Nephron progenitor cell (in vitro differentiated cells): ENCODE measurements around the gene ADGRA1.
"Not testable (repeated sequence)": the region's sequence is repeated elsewhere in the genome, so short reads cannot be mapped to it uniquely, and the experiment has no call there.

Source experiments
- DNase-seq: peaks from one replicate; pipeline ENCODE4 v3.0.0; 2021
- H3K27ac Mint-ChIP-seq: 2 replicates; pipeline ENCODE4 v1.8.0; 2021; ENCODE audit warnings: mild to moderate bottlenecking, moderate library complexity, mixed read lengths
- H3K27me3 Mint-ChIP-seq: 2 replicates; pipeline ENCODE4 v1.8.0; 2021; ENCODE audit warnings: mild to moderate bottlenecking, low read depth, mixed read lengths; ENCODE audit not compliant: poor library complexity
- H3K36me3 Mint-ChIP-seq: 2 replicates; pipeline ENCODE4 v1.8.0; 2021; ENCODE audit warnings: low read depth, mixed read lengths
- H3K4me1 Mint-ChIP-seq: 2 replicates; pipeline ENCODE4 v1.8.0; 2021; ENCODE audit warnings: mixed read lengths
- H3K4me3 Mint-ChIP-seq: 2 replicates; pipeline ENCODE4 v1.8.0; 2021; ENCODE audit warnings: mild to moderate bottlenecking, moderate library complexity, mixed read lengths
- H3K9me3 Mint-ChIP-seq: 2 replicates; pipeline ENCODE4 v1.8.0; 2021; ENCODE audit warnings: mild to moderate bottlenecking, moderate library complexity, mixed read lengths
- TF ChIP-seq, protein P1 (sequence below): fragments of 200-600 bp; sonication (generic); IDR thresholded peaks from 2 replicates; pipeline ENCODE4 v1.5.0; 2021; ENCODE audit warnings: antibody characterized with exemption

ADGRA1 gene

DNA sequence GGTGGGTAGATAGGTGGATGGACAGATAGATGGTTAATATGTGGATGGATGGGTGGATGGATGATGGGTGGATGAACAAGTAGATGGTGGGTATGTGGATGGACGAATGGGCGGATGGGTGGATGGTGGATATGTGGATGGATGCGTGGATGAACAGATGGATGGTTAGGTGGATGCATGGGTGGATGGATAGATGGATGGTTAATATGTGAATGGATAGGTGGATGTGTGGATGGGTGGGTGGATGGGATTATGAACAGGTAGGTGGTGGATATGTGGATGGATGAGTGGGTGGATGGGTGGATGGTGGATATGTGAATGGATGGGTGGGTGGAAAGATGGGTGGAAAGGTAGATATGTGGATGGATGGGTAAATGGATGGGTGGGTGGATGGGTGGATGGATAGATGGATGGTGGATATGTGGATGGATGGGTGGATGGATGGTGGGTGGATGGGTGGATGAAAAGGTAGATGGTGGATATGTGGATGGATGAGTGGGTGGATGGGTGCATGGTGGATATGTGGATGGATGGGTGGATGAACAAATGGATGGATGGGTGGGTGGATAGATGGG, 87.1 kb downstream of the ADGRA1 start:
- no peak overlapping the region for H3K27ac Mint-ChIP-seq
- H3K4me3 Mint-ChIP-seq, result no peak overlapping the region
- H3K4me1 Mint-ChIP-seq, result peaks cover 16% of the 10 kb centered on the region
- no peak for DNase-seq
- peaks cover 10% of the 10 kb centered on the region for H3K27me3 Mint-ChIP-seq
- TF ChIP-seq, protein P1, sequence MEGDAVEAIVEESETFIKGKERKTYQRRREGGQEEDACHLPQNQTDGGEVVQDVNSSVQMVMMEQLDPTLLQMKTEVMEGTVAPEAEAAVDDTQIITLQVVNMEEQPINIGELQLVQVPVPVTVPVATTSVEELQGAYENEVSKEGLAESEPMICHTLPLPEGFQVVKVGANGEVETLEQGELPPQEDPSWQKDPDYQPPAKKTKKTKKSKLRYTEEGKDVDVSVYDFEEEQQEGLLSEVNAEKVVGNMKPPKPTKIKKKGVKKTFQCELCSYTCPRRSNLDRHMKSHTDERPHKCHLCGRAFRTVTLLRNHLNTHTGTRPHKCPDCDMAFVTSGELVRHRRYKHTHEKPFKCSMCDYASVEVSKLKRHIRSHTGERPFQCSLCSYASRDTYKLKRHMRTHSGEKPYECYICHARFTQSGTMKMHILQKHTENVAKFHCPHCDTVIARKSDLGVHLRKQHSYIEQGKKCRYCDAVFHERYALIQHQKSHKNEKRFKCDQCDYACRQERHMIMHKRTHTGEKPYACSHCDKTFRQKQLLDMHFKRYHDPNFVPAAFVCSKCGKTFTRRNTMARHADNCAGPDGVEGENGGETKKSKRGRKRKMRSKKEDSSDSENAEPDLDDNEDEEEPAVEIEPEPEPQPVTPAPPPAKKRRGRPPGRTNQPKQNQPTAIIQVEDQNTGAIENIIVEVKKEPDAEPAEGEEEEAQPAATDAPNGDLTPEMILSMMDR, result no peak
- peaks cover 32% of the 10 kb centered on the region for H3K36me3 Mint-ChIP-seq
- H3K9me3 Mint-ChIP-seq, result peaks cover 21% of the 10 kb centered on the region

DNA sequence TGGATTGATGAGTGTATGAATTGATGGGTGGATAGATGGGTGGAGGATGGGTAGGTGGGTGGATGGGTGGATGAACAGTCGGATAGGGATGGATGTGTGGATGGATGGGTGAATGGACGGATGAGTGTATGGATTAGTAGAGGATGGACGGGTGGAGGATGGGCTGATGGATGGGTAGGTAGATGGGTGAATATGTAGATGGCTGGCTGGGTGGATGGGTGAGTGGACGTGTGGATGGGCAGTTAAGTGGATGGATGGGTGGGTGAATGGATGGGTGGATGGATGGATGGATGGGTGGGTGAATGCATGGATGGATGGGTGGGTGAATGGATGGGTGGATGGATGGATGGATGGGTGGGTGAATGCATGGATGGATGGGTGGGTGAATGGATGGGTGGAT, 87.9 kb downstream of the ADGRA1 start:
- peaks cover 10% of the 10 kb centered on the region for H3K27me3 Mint-ChIP-seq
- not testable (repeated sequence) for H3K4me3 Mint-ChIP-seq, DNase-seq, H3K27ac Mint-ChIP-seq
- H3K9me3 Mint-ChIP-seq, result peaks cover 21% of the 10 kb centered on the region
- H3K36me3 Mint-ChIP-seq, result peaks cover 29% of the 10 kb centered on the region
- H3K4me1 Mint-ChIP-seq, result peaks cover 24% of the 10 kb centered on the region

DNA sequence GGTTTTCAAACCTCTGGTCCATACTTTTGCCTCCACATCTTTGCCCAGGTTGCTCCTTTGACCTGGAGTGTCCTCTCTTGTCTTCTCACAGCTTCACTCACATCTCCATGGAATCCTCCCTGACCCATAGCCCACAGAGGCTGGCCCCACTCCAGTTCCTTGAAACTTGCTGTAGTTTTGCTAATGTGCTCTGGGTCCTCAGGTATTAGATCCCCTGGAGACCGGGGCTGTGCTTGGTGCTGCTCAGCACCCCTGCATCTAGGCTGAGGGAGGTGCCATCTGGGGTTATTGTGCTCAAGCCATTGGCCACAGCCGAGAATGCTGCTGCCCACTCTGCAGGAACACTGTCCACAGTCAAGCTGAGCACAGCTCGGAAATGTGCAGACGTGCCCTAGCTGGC, 88.8 kb downstream of the ADGRA1 start:
- Mint-ChIP-seq H3K27ac (no peak overlapping the region), H3K4me1 (peaks cover 32% of the 10 kb centered on the region), H3K9me3 (peaks cover 21% of the 10 kb centered on the region), H3K4me3 (no peak overlapping the region), H3K27me3 (peaks cover 10% of the 10 kb centered on the region), H3K36me3 (peaks cover 29% of the 10 kb centered on the region)
- no peak for DNase-seq
- TF ChIP-seq, protein P1, result no peak

DNA sequence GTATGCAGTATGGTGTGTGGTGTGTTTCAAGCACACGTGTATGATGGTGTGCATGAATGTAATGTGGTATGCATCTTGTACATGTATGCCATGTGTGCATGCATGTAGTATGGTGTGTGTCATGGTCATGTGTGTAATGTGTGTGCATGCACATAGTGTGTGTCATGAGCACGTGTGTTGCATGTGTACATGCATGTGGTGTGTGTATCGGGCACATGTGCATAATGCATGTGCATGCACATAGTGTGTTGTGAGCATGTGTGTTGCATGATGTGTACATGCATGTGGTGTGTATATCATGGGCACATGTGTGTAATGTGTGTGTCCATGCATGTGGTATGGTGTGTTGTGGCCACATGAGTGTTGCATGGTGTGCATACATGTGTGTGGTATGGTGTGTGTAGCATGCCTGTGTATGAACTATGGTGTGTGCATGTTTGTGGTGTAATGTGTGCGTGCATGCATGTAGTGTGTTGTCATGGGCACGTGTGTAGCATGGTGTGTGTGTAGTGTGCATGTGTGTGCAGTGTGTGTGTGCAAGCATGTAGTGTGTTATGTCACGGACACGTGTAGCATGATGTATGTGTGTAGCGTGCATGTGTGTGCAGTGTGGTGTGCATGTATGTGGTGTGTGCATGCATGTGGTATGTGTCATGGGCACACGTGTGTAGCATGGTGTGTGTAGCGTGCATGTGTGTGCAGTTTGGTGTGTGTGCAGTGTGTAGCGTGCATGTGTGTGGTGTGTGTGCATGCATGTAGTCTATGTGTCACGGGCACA, 89.8 kb downstream of the ADGRA1 start:
- H3K27me3 Mint-ChIP-seq, result peaks cover 3% of the 10 kb centered on the region
- DNase-seq, result no peak

DNA sequence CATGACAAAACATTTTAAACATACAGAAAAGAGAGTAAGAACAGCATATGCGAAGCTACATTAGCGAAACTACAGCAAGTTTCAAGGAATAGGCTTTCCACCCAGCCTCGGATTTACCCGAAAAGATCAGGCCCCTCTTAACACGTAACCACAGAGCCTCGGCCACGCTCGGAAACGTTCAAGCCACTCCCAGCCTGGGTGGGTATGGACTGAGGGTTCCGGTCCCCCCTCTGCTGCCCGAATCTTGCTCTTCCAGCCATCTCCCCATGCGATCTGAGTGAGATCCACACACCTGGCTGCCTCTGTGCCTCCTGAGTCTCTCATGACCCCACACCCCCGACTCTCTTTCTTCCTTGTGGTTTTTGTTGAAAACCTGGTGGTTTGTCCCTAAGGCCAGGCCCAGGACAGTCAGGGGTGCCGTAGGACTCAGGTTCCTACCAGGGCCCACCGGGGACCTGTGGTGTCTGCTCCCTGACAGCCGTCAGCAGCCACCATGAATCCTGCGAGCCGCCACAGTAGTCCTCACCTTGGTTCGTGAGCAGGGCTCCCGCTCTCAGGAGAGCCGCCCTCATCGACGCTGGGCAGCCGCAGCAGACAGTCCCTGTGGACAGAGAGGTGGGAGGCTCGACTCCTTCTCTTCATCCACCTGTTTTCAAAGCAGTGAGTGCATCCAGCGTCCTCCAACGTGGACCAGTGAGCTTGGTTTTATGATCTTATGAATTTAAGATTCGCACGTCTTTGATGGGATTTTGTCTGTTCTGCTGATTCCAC, 90.8 kb downstream of the ADGRA1 start:
- no peak overlapping the region for H3K27ac Mint-ChIP-seq

More for the DNA sequence above, 89.8 kb downstream of the ADGRA1 start:
- Mint-ChIP-seq H3K9me3 (peaks cover 21% of the 10 kb centered on the region), H3K27ac (no peak overlapping the region), H3K4me1 (peaks cover 42% of the 10 kb centered on the region), H3K36me3 (peaks cover 22% of the 10 kb centered on the region), H3K4me3 (no peak overlapping the region)
- TF ChIP-seq, protein P1, result no peak

DNA sequence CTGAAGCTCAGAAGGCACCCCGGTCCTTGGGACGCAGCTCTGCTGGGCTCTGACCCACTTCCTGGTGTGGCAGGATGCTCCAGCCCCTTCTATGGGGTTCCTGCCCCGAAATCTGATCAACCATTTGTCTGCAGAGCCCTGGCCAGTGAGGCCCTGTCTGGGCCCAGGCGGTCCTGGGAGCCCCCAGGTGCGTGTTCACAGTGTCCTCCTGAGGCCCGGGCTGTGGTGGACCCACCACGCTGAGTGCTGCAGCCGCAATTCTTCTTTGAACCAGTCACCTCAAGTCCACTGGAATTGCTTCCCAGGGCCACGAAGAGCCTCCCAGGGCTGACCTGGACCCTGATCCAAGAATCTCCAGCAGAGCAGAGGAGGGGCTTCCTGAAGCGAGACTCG, 91.4 kb downstream of the ADGRA1 start:
- Mint-ChIP-seq H3K4me1 (peaks cover 47% of the 10 kb centered on the region), H3K36me3 (peaks cover 12% of the 10 kb centered on the region), H3K27me3 (peaks cover 3% of the 10 kb centered on the region), H3K9me3 (peaks cover 15% of the 10 kb centered on the region), H3K27ac (no peak overlapping the region), H3K4me3 (no peak overlapping the region)
- TF ChIP-seq, protein P1, result no peak
- DNase-seq, result no peak

More for the DNA sequence above, 90.8 kb downstream of the ADGRA1 start:
- Mint-ChIP-seq H3K4me1 (peaks cover 42% of the 10 kb centered on the region), H3K27me3 (peaks cover 3% of the 10 kb centered on the region), H3K9me3 (peaks cover 21% of the 10 kb centered on the region), H3K36me3 (peaks cover 16% of the 10 kb centered on the region), H3K4me3 (no peak overlapping the region)
- DNase-seq, result no peak
- TF ChIP-seq, protein P1, result no peak
